Rectal smooth muscle tissue (tissue), 1 donor: ENCODE results near the gene PARP1.
"Not testable (repeated sequence)": the region's sequence is repeated elsewhere in the genome, so short reads cannot be mapped to it uniquely, and the experiment has no call there.

Experiments
- H3K27ac ChIP-seq: one replicate; pipeline ENCODE4 v1.7.0; 2013; ENCODE audit warnings: low read depth, low read length, inconsistent platforms
- H3K27me3 ChIP-seq: one replicate; pipeline ENCODE4 v1.7.0; 2013; ENCODE audit warnings: low read length; ENCODE audit not compliant: control insufficient read depth, insufficient read depth
- H3K36me3 ChIP-seq: one replicate; pipeline ENCODE4 v1.7.0; 2013; ENCODE audit warnings: low read length; ENCODE audit not compliant: control insufficient read depth, insufficient read depth
- H3K4me1 ChIP-seq: one replicate; pipeline ENCODE4 v1.7.0; 2013; ENCODE audit warnings: low read length; ENCODE audit not compliant: control insufficient read depth, insufficient read depth
- H3K4me3 ChIP-seq: one replicate; pipeline ENCODE4 v1.7.0; 2013; ENCODE audit warnings: low read length
- H3K9ac ChIP-seq: one replicate; pipeline ENCODE4 v1.7.0; 2013; ENCODE audit warnings: low read length

PARP1 gene

GRCh38 chr1:226441629-226442028 is 33.7 kb upstream of the PARP1 start:
- no peak overlapping the region for H3K4me3 ChIP-seq
- H3K9ac ChIP-seq, result no peak overlapping the region

GRCh38 chr1:226440512-226440911 is 32.6 kb upstream of the PARP1 start:
- H3K4me1 ChIP-seq, result no peaks in the 10 kb centered on the region
- H3K27me3 ChIP-seq, result no peaks in the 10 kb centered on the region
- H3K36me3 ChIP-seq, result no peaks in the 10 kb centered on the region
- no peak overlapping the region for H3K27ac ChIP-seq
- H3K4me3 ChIP-seq, result no peak overlapping the region
- H3K9ac ChIP-seq, result no peak overlapping the region

More at GRCh38 chr1:226441629-226442028, 33.7 kb upstream of the PARP1 start:
- no peaks in the 10 kb centered on the region for H3K27me3 ChIP-seq
- no peak overlapping the region for H3K27ac ChIP-seq
- no peaks in the 10 kb centered on the region for H3K4me1 ChIP-seq
- no peaks in the 10 kb centered on the region for H3K36me3 ChIP-seq

DNA sequence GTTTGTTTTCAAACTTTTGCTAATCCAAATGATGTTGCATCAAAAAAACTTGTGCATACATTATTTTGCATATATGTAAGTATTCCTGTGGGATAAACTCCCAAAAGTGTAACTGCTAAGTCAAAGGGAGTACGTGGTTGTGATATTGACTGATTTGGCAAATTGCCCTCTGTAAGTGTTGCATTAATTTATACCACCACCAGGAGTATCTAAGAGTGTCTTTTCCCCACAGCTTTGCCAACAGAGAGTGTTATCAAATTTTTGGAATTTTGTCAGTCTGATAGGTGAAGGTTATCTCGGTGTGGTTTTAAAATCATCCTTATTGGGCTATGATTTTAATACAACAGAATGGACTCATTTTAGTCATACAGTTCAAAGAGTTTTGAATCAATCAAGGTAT is 30.1 kb upstream of the PARP1 start:
- H3K4me1 ChIP-seq, result no peaks in the 10 kb centered on the region
- H3K27me3 ChIP-seq, result no peaks in the 10 kb centered on the region
- H3K9ac ChIP-seq, result no peak overlapping the region
- H3K27ac ChIP-seq, result no peak overlapping the region
- no peak overlapping the region for H3K4me3 ChIP-seq
- H3K36me3 ChIP-seq, result no peaks in the 10 kb centered on the region

DNA sequence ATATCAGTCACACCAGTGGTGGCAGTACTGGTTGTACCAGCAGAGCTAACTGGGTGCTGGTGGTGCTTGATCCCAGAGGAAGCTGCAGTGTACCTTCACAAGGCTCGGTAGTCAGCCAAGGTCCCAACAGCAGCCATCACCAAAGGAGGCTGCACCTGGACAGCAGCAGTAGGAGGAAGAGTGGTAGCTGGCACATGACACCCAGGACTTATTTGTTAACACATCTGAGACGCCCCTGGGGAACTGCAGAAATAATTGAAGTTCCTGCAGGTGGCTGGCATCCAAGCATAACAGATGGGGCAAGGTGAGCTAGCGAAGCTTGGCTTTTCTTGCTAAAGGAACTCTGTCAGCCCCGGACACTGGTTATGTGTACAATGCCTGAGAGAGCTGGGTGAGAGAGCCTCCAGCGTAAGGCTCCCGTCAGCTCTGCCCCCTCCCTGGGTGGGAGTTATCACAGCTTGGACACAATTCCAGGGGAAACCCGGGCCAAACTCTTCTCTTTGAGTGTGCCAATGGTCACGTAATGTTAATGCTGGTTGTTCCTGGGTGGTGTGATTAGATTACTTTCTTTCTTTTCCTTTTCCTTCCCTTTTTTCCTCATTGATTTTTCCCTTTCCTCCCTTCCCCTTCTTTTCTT is 29.1 kb upstream of the PARP1 start:
- H3K4me1 ChIP-seq, result no peaks in the 10 kb centered on the region
- H3K27ac ChIP-seq, result no peak overlapping the region
- H3K4me3 ChIP-seq, result no peak overlapping the region
- no peaks in the 10 kb centered on the region for H3K36me3 ChIP-seq
- H3K27me3 ChIP-seq, result no peaks in the 10 kb centered on the region
- H3K9ac ChIP-seq, result no peak overlapping the region

GRCh38 chr1:226436472-226436854 is 28.6 kb upstream of the PARP1 start:
- no peaks in the 10 kb centered on the region for H3K27me3 ChIP-seq
- H3K9ac ChIP-seq, result no peak overlapping the region
- no peak overlapping the region for H3K27ac ChIP-seq
- no peaks in the 10 kb centered on the region for H3K36me3 ChIP-seq
- no peak overlapping the region for H3K4me3 ChIP-seq
- H3K4me1 ChIP-seq, result no peaks in the 10 kb centered on the region

GRCh38 chr1:226433341-226433720 is 25.4 kb upstream of the PARP1 start:
- H3K4me1 ChIP-seq, result no peaks in the 10 kb centered on the region
- no peaks in the 10 kb centered on the region for H3K36me3 ChIP-seq
- H3K4me3 ChIP-seq, result no peak overlapping the region
- H3K27me3 ChIP-seq, result no peaks in the 10 kb centered on the region
- no peak overlapping the region for H3K9ac ChIP-seq
- no peak overlapping the region for H3K27ac ChIP-seq

DNA sequence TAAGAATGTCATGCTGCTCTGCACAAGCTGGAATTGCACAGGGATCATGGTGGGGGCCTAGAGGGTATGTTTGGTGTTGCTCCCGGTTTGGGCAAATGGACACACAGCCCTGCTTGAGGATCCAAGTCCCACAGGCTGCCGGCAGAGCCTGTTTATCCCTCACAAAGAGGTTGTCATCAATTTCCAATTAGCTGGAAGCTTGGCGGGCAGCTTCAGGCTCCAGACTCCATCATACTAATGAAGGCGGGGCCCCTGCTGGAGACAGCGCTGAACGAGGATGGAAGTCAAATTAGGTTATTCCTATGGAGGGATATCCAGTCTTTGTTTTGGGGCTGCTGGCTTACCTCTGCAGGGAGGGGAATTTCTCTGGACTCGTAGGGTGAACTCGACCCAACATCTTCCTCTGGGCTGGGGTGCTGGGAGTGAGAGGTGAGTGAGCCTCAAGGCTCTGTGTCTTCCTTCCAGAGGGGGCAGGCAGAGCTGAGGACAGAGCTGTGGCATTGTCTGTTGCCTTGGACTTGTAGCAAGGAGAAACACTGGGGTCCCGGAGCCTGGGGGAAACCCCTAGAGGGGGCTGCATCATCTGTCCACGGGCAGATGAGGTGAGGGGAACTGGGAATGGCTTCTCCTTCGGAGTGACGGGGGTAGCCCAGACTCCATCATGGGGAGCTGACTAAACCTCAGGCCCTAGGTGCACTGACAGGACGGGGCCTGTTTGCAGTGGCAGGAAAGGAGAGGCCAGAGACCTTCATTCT is 24.9 kb upstream of the PARP1 start:
- Histone ChIP-seq H3K36me3 (no peaks in the 10 kb centered on the region), H3K4me3 (no peak overlapping the region), H3K27ac (no peak overlapping the region), H3K9ac (no peak overlapping the region), H3K4me1 (no peaks in the 10 kb centered on the region), H3K27me3 (no peaks in the 10 kb centered on the region)

DNA sequence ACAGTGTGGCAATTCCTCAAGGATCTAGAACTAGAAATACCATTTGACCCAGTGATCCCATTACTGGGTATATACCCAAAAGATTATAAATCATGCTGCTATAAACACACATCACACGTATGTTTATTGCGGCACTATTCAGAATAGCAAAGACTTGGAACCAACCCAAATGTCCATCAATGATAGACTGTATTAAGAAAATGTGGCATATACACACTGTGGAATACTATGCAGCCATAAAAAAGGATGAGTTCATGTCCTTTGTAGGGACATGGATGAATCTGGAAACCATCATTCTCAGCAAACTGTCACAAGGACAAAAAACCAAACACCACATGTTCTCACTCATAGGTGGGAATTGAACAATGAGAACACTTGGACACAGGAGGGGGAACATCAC is 24.0 kb upstream of the PARP1 start:
- H3K27ac ChIP-seq, H3K36me3 ChIP-seq, H3K4me1 ChIP-seq, H3K27me3 ChIP-seq, H3K9ac ChIP-seq, H3K4me3 ChIP-seq: not testable (repeated sequence)

- no peak overlapping the region for H3K9ac ChIP-seq
- no peak overlapping the region for H3K27ac ChIP-seq
- no peaks in the 10 kb centered on the region for H3K36me3 ChIP-seq
- H3K4me3 ChIP-seq, result no peak overlapping the region
- H3K27me3 ChIP-seq, result no peaks in the 10 kb centered on the region
- H3K4me1 ChIP-seq, result no peaks in the 10 kb centered on the region
These were observed 22.2 kb upstream of the PARP1 start for GRCh38 chr1:226429858-226430715.

GRCh38 chr1:226428791-226429461 is 21.0 kb upstream of the PARP1 start:
- Histone ChIP-seq H3K36me3 (no peaks in the 10 kb centered on the region), H3K4me1 (no peaks in the 10 kb centered on the region)

GRCh38 chr1:226428348-226428747 is 20.5 kb upstream of the PARP1 start:
- H3K27me3 ChIP-seq, result no peaks in the 10 kb centered on the region
- H3K9ac ChIP-seq, result no peak overlapping the region
- H3K4me3 ChIP-seq, result no peak overlapping the region
- no peaks in the 10 kb centered on the region for H3K36me3 ChIP-seq
- H3K4me1 ChIP-seq, result no peaks in the 10 kb centered on the region
- no peak overlapping the region for H3K27ac ChIP-seq

More at GRCh38 chr1:226428791-226429461, 21.0 kb upstream of the PARP1 start:
- Histone ChIP-seq H3K27ac (no peak overlapping the region), H3K27me3 (no peaks in the 10 kb centered on the region), H3K4me3 (no peak overlapping the region), H3K9ac (no peak overlapping the region)

GRCh38 chr1:226427131-226427530 is 19.2 kb upstream of the PARP1 start:
- no peaks in the 10 kb centered on the region for H3K4me1 ChIP-seq
- H3K4me3 ChIP-seq, result no peak overlapping the region
- no peak overlapping the region for H3K9ac ChIP-seq
- no peaks in the 10 kb centered on the region for H3K36me3 ChIP-seq
- H3K27me3 ChIP-seq, result no peaks in the 10 kb centered on the region
- no peak overlapping the region for H3K27ac ChIP-seq
